Measurements from ENCODE around the gene CCSER1. TPM values are rescaled to one million over a fixed set of nuclear protein-coding genes. Genes with fewer than 3 reads are reported as not detected.
"Not testable (repeated sequence)": the region's sequence is repeated elsewhere in the genome, so short reads cannot be mapped to it uniquely, and the experiment has no call there.

The CCSER1 gene
- total and polyA plus RNA-seq, 2 experiments from 2014 or later = not detected

- no peaks in the 10 kb centered on the region for H3F3A ChIP-seq (ENCODE audit: insufficient read depth)
These were observed 1043.6 kb downstream of the CCSER1 start for GRCh38 chr4:91170768-91171167.

DNA sequence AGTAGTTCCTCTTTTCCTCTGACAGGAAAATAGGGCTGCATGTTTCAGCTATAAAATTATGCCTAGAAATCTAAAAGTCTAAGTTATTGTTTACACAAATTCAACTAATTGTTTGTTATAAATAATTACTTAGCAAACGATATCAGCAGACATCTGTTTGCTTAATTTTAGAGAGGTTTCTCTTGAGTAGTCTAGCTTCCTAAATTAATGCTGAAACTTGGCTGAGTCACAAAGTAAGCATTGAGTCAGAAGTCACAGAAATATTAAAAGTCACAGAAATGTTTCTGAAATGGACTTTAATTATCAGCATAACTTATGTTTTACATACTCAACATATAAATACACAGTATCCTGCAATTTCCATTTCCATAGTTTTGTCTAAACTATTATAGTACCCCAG lies 1044.0 kb downstream of the CCSER1 start:
- no peak for DNase-seq
- no peaks in the 10 kb centered on the region for H3K4me1 ChIP-seq (ENCODE audit: insufficient read depth)
- TF ChIP-seq EZH2phosphoT487 (IDR thresholded peaks at IDR 0.05; ENCODE audit: insufficient read depth, low read depth) (no peak), EZH2 (IDR thresholded peaks at IDR 0.05; ENCODE audit: insufficient read depth, poor library complexity, severe bottlenecking) (no peak)
- no peaks in the 10 kb centered on the region for H3K9me3 ChIP-seq (ENCODE audit: low read depth)
- in situ Hi-C loops (cut with MboI) = no loop called here
- WGBS, 2 experiments (ENCODE audit: low coverage in 1 of 2, low lambda C conversion rate in 2 of 2, missing lambda C conversion rate in 2 of 2) = 0 to 3% methylated on average over 1 of the region's 1 CpG
- no peaks in the 10 kb centered on the region for H3K79me2 ChIP-seq (ENCODE audit: insufficient read depth)
- no peaks in the 10 kb centered on the region for H3K36me3 ChIP-seq (ENCODE audit: low read depth)
- no peak overlapping the region for H2AFZ ChIP-seq
- H3K9ac ChIP-seq = no peak overlapping the region
- H3K27ac ChIP-seq = no peak overlapping the region
- no peak overlapping the region for H3K4me3 ChIP-seq
- H3K27me3 ChIP-seq (replicated peaks; ENCODE audit: insufficient read depth) = no peaks in the 10 kb centered on the region
- H4K20me1 ChIP-seq (ENCODE audit: insufficient read depth) = no peaks in the 10 kb centered on the region
- no peaks in the 10 kb centered on the region for H3K9me2 ChIP-seq (ENCODE audit: insufficient read depth)
- H3F3A ChIP-seq (ENCODE audit: insufficient read depth) = no peaks in the 10 kb centered on the region
- H3K4me2 ChIP-seq (ENCODE audit: unreplicated experiment) = no peak overlapping the region

More at GRCh38 chr4:91170768-91171167, 1043.6 kb downstream of the CCSER1 start:
- no peaks in the 10 kb centered on the region for H3K9me3 ChIP-seq (ENCODE audit: low read depth)
- no peaks in the 10 kb centered on the region for H3K9me2 ChIP-seq (ENCODE audit: insufficient read depth)
- H3K79me2 ChIP-seq (ENCODE audit: insufficient read depth) = no peaks in the 10 kb centered on the region
- no peak overlapping the region for H3K27ac ChIP-seq
- no peak overlapping the region for H2AFZ ChIP-seq
- no peaks in the 10 kb centered on the region for H4K20me1 ChIP-seq (ENCODE audit: insufficient read depth)
- H3K27me3 ChIP-seq (replicated peaks; ENCODE audit: insufficient read depth) = no peaks in the 10 kb centered on the region
- in situ Hi-C loops (cut with MboI) = no loop called here
- no peak overlapping the region for H3K4me3 ChIP-seq
- no peaks in the 10 kb centered on the region for H3K4me1 ChIP-seq (ENCODE audit: insufficient read depth)
- H3K9ac ChIP-seq = no peak overlapping the region
- no peak for TF ChIP-seq EZH2phosphoT487 (IDR thresholded peaks at IDR 0.05; ENCODE audit: insufficient read depth, low read depth)
- no peak for TF ChIP-seq EZH2 (IDR thresholded peaks at IDR 0.05; ENCODE audit: insufficient read depth, poor library complexity, severe bottlenecking)
- no peak overlapping the region for H3K4me2 ChIP-seq (ENCODE audit: unreplicated experiment)
- DNase-seq = no peak
- H3K36me3 ChIP-seq (ENCODE audit: low read depth) = no peaks in the 10 kb centered on the region

GRCh38 chr4:91185061-91185460 lies 1057.9 kb downstream of the CCSER1 start:
- H3K4me2 ChIP-seq (ENCODE audit: unreplicated experiment); H3K36me3 ChIP-seq (ENCODE audit: low read depth); H2AFZ ChIP-seq; H3K27me3 ChIP-seq (replicated peaks; ENCODE audit: insufficient read depth); in situ Hi-C loops (cut with MboI); DNase-seq; H3K9me2 ChIP-seq (ENCODE audit: insufficient read depth); H3K4me1 ChIP-seq (ENCODE audit: insufficient read depth); H3K79me2 ChIP-seq (ENCODE audit: insufficient read depth); H3K9me3 ChIP-seq (ENCODE audit: low read depth); H3K4me3 ChIP-seq; H3F3A ChIP-seq (ENCODE audit: insufficient read depth); H3K9ac ChIP-seq; H3K27ac ChIP-seq; H4K20me1 ChIP-seq (ENCODE audit: insufficient read depth): not testable (repeated sequence)
- WGBS, 2 experiments (ENCODE audit: low coverage in 1 of 2, low lambda C conversion rate in 2 of 2, missing lambda C conversion rate in 2 of 2) = 0 to 9% methylated on average over 1 of the region's 1 CpG

DNA sequence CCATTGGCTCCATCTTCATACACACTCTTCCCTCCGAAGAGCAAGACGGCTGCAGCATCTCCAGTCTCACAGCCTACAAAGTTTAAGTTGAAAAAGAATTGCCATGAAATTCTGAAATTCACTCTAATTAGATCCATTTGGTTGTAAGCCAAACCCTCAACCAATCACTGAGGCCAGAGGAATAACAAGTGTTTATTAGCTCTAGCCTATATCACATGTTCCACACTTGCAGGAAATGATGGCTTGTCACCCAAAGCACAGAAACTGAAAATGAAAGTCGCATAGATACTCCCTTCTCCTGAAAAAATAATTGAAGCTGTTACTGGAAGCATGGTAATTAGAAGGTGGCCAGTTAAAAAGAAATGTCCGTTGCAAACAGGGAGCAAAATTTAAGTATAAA lies 1071.8 kb downstream of the CCSER1 start:
- in situ Hi-C loops (cut with MboI) = no loop called here
- H3K4me3 ChIP-seq = no peak overlapping the region
- DNase-seq = no peak
- TF ChIP-seq EZH2 (IDR thresholded peaks at IDR 0.05; ENCODE audit: insufficient read depth, poor library complexity, severe bottlenecking) (no peak), EZH2phosphoT487 (IDR thresholded peaks at IDR 0.05; ENCODE audit: insufficient read depth, low read depth) (no peak)
- peaks cover 3% of the 10 kb centered on the region for H3K9me3 ChIP-seq (ENCODE audit: low read depth)
- H4K20me1 ChIP-seq (ENCODE audit: insufficient read depth) = no peaks in the 10 kb centered on the region
- H3K27me3 ChIP-seq (replicated peaks; ENCODE audit: insufficient read depth) = no peaks in the 10 kb centered on the region
- 23 to 28% methylated on average over 4 of the region's 4 CpGs for WGBS, 2 experiments (ENCODE audit: low coverage in 1 of 2, low lambda C conversion rate in 2 of 2, missing lambda C conversion rate in 2 of 2)
- no peaks in the 10 kb centered on the region for H3K9me2 ChIP-seq (ENCODE audit: insufficient read depth)
- no peak overlapping the region for H3K27ac ChIP-seq
- H2AFZ ChIP-seq = no peak overlapping the region
- no peaks in the 10 kb centered on the region for H3K4me1 ChIP-seq (ENCODE audit: insufficient read depth)
- no peaks in the 10 kb centered on the region for H3F3A ChIP-seq (ENCODE audit: insufficient read depth)
- H3K9ac ChIP-seq = no peak overlapping the region
- no peaks in the 10 kb centered on the region for H3K36me3 ChIP-seq (ENCODE audit: low read depth)
- no peaks in the 10 kb centered on the region for H3K79me2 ChIP-seq (ENCODE audit: insufficient read depth)
- no peak overlapping the region for H3K4me2 ChIP-seq (ENCODE audit: unreplicated experiment)

GRCh38 chr4:91207535-91207934 lies 1080.3 kb downstream of the CCSER1 start:
- TF ChIP-seq EZH2 (IDR thresholded peaks at IDR 0.05; ENCODE audit: insufficient read depth, poor library complexity, severe bottlenecking) = no peak
- TF ChIP-seq EZH2phosphoT487 (IDR thresholded peaks at IDR 0.05; ENCODE audit: insufficient read depth, low read depth) = no peak
- no peak overlapping the region for H2AFZ ChIP-seq
- no peaks in the 10 kb centered on the region for H3K27me3 ChIP-seq (replicated peaks; ENCODE audit: insufficient read depth)
- H3K36me3 ChIP-seq (ENCODE audit: low read depth) = no peaks in the 10 kb centered on the region
- no peak overlapping the region for H3K4me3 ChIP-seq
- H3K9ac ChIP-seq = no peak overlapping the region
- H3K9me3 ChIP-seq (ENCODE audit: low read depth) = no peaks in the 10 kb centered on the region
- in situ Hi-C loops (cut with MboI) = no loop called here
- no peaks in the 10 kb centered on the region for H3F3A ChIP-seq (ENCODE audit: insufficient read depth)
- H3K4me2 ChIP-seq (ENCODE audit: unreplicated experiment) = no peak overlapping the region
- no peaks in the 10 kb centered on the region for H3K79me2 ChIP-seq (ENCODE audit: insufficient read depth)
- H3K4me1 ChIP-seq (ENCODE audit: insufficient read depth) = no peaks in the 10 kb centered on the region
- no peak for DNase-seq
- 12 to 25% methylated on average over 3 of the region's 3 CpGs for WGBS, 2 experiments (ENCODE audit: low coverage in 1 of 2, low lambda C conversion rate in 2 of 2, missing lambda C conversion rate in 2 of 2)
- no peaks in the 10 kb centered on the region for H3K9me2 ChIP-seq (ENCODE audit: insufficient read depth)
- H4K20me1 ChIP-seq (ENCODE audit: insufficient read depth) = no peaks in the 10 kb centered on the region
- no peak overlapping the region for H3K27ac ChIP-seq

Measured in GM23248 (cell line).